K562 (cell line): ENCODE results near the gene ARL16. TPM values are rescaled to one million over a fixed set of nuclear protein-coding genes. Genes with fewer than 3 reads are reported as not detected.

Source experiments
- BCLAF1 ChIP-seq, 2 experiments: fragments of 450-650 bp in 1 of 2; IDR thresholded peaks; 2 replicates each; pipeline ENCODE4 v1.6.1; 2011 to 2017; ENCODE audit warnings: low read depth in 2 of 2, antibody characterized with exemption in 1 of 2, borderline replicate concordance in 1 of 2, low read length in 1 of 2, mild to moderate bottlenecking in 1 of 2, mixed read lengths in 1 of 2; ENCODE audit not compliant: control insufficient read depth in 1 of 2
- ELF2 ChIP-seq: fragments of 250-450 bp; sonication (Bioruptor Pico); IDR thresholded peaks from 2 replicates; pipeline ENCODE4 v1.5.0; 2021; ENCODE audit warnings: mild to moderate bottlenecking
- KDM5B ChIP-seq: fragments of 200-600 bp; sonication (generic); IDR thresholded peaks from 2 replicates; pipeline ENCODE4 v1.6.1; 2012; ENCODE audit warnings: low read depth, mild to moderate bottlenecking, moderate library complexity, low read length, control low read depth, inconsistent platforms; ENCODE audit not compliant: insufficient replicate concordance
- MEF2D ChIP-seq: conservative IDR thresholded peaks from 2 replicates; pipeline ENCODE4 v1.6.1; 2016; ENCODE audit warnings: low read depth, missing genetic modification characterization, missing compliant biosample characterization
- MLX ChIP-seq, 2 experiments: fragments of 450-650 bp in 1 of 2; sonication (generic) in 1 of 2; formaldehyde crosslinking; conservative IDR thresholded peaks; 2 replicates each; pipeline versions ENCODE4 v1.4.0 to v1.8.1; 2020 to 2022; ENCODE audit warnings: mild to moderate bottlenecking in 1 of 2, missing genetic modification reagents in 1 of 2
- PATZ1 ChIP-seq: fragments of 250-450 bp; sonication (Bioruptor Pico); IDR thresholded peaks from 2 replicates; pipeline ENCODE4 v1.5.0; 2020; ENCODE audit warnings: mild to moderate bottlenecking, borderline replicate concordance
- PTTG1 ChIP-seq: fragments of 450-650 bp; IDR thresholded peaks from 2 replicates; pipeline ENCODE4 v1.6.1; 2016; ENCODE audit warnings: low read depth, mild to moderate bottlenecking, missing genetic modification characterization, missing compliant biosample characterization
- RBM15 ChIP-seq: fragments of 200-400 bp; formaldehyde crosslinking; IDR thresholded peaks from 2 replicates; pipeline ENCODE4 v1.6.1; 2018; ENCODE audit warnings: mild to moderate bottlenecking, low read length, moderate library complexity; ENCODE audit not compliant: insufficient read depth
- RCOR1 ChIP-seq, 2 experiments: IDR thresholded peaks; 2 replicates each; pipeline ENCODE4 v1.6.1; 2012; ENCODE audit warnings: low read depth in 2 of 2, low read length in 2 of 2, borderline replicate concordance in 1 of 2, improper control_type of control experiment in 1 of 2
- ZBED1 ChIP-seq: IDR thresholded peaks from 2 replicates; pipeline ENCODE4 v1.6.1; 2014
- ZNF140 ChIP-seq: fragments of 250-450 bp; sonication (Bioruptor Pico); IDR thresholded peaks from 2 replicates; pipeline ENCODE4 v1.8.0; 2021; ENCODE audit warnings: moderate library complexity, mild to moderate bottlenecking, inconsistent platforms
- ZNF347 ChIP-seq: fragments of 450-650 bp; formaldehyde crosslinking; IDR thresholded peaks from 2 replicates; pipeline ENCODE4 v1.4.0; 2020; ENCODE audit warnings: low read depth, mild to moderate bottlenecking, moderate library complexity
- polyA plus RNA-seq, 8 experiments: library from polyadenylated mRNA; depleted of rRNA in 4 of 8; stranded (reverse) in 5 of 8; unstranded in 3 of 8; fragments of >200 nt; fragmentation: Nextera tagmentation in 2 of 8; fragmentation: Illumina TruSeq in 1 of 8; extraction: Ambion mirVana in 2 of 8; extraction: Trizol in 1 of 8; gene quantifications; 2 replicates each; pipeline versions ENCODE4 v1.2.1 to v1.2.3, GENCODE V29; 2011 to 2014; ENCODE audit warnings: inconsistent platforms in 1 of 8, missing spikeins in 1 of 8
- total RNA-seq, 7 experiments: library from RNA; depleted of rRNA in 6 of 7; stranded (reverse); fragments of >200 nt in 6 of 7; fragmentation: Illumina TruSeq in 2 of 7; extraction: Trizol in 2 of 7; gene quantifications; 2 replicates each; pipeline versions ENCODE4 v1.2.1 to v1.2.3, GENCODE V29; 2011 to 2021; ENCODE audit warnings: low replicate concordance in 1 of 7
- TF ChIP-seq, protein P1 (sequence below): fragments of 450-650 bp; IDR thresholded peaks from 2 replicates; pipeline ENCODE4 v1.6.1; 2014; ENCODE audit warnings: low read depth, mild to moderate bottlenecking, moderate library complexity, borderline replicate concordance
- TF ChIP-seq, protein P2 (sequence below): IDR thresholded peaks from 2 replicates; pipeline ENCODE4 v1.6.1; 2014; ENCODE audit warnings: antibody characterized with exemption

The ARL16 gene
- total and polyA plus RNA-seq, 9 of the 15 experiments (the other 6 are each of a cell fraction or from before 2014, with no cell fraction given) = 5.4 to 32.4 (median 22.6) TPM

GRCh38 chr17:81636505-81637288, 46.9 kb downstream of the ARL16 start, which contains the start of the genes NPLOC4 and TSPAN10 (continued):
- TF ChIP-seq, protein P1, sequence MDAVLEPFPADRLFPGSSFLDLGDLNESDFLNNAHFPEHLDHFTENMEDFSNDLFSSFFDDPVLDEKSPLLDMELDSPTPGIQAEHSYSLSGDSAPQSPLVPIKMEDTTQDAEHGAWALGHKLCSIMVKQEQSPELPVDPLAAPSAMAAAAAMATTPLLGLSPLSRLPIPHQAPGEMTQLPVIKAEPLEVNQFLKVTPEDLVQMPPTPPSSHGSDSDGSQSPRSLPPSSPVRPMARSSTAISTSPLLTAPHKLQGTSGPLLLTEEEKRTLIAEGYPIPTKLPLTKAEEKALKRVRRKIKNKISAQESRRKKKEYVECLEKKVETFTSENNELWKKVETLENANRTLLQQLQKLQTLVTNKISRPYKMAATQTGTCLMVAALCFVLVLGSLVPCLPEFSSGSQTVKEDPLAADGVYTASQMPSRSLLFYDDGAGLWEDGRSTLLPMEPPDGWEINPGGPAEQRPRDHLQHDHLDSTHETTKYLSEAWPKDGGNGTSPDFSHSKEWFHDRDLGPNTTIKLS = 0 out of 2 replicates have a peak, but pooled peaks have one; percentile 49
- TF ChIP-seq PTTG1 (tag) = no peak
- TF ChIP-seq ZBED1 = no peak
- TF ChIP-seq, protein P2, sequence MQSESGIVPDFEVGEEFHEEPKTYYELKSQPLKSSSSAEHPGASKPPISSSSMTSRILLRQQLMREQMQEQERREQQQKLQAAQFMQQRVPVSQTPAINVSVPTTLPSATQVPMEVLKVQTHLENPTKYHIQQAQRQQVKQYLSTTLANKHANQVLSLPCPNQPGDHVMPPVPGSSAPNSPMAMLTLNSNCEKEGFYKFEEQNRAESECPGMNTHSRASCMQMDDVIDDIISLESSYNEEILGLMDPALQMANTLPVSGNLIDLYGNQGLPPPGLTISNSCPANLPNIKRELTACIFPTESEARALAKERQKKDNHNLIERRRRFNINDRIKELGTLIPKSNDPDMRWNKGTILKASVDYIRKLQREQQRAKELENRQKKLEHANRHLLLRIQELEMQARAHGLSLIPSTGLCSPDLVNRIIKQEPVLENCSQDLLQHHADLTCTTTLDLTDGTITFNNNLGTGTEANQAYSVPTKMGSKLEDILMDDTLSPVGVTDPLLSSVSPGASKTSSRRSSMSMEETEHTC = no peak
- TF ChIP-seq KDM5B = no peak
- peak; percentile 60; the same call in 1 of the 2 replicates for TF ChIP-seq ELF2 (CRISPR knock-in tag)
- no peak for TF ChIP-seq ZNF140 (CRISPR knock-in tag)
- peak in 1 of 2 experiments; percentile 78; a peak in 1 of 4 replicates for TF ChIP-seq BCLAF1 (IDR thresholded peaks at IDR 0.05; ENCODE audit: borderline replicate concordance in 1 of 2, control insufficient read depth in 1 of 2, low read depth in 2 of 2, low read length in 1 of 2)
- TF ChIP-seq MLX (CRISPR knock-in tag; conservative IDR thresholded peaks at IDR 0.05) = no peak
- TF ChIP-seq RBM15 = no peak
- no peak for TF ChIP-seq MEF2D (tag)
- no peak for TF ChIP-seq PATZ1 (CRISPR knock-in tag)
- TF ChIP-seq RCOR1 (IDR thresholded peaks at IDR 0.05; ENCODE audit: borderline replicate concordance in 1 of 2, low read depth in 2 of 2, low read length in 2 of 2) = peak in 1 of 2 experiments; percentile 80; a peak in 2 of 4 replicates
- TF ChIP-seq ZNF347 (CRISPR knock-in tag) = no peak
